ENCODE results near the gene FERMT1.

FERMT1 gene

GRCh38 chr20:6048391-6048790, 74.4 kb downstream of the FERMT1 start:
- ATAC-seq, result no peak
- TF ChIP-seq ISL1 (CRISPR knock-in tag; IDR thresholded peaks at IDR 0.05), result no peak
- no peak for TF ChIP-seq ESRRG (CRISPR knock-in tag; IDR thresholded peaks at IDR 0.05)
- TF ChIP-seq ZNF8 (CRISPR knock-in tag; IDR thresholded peaks at IDR 0.05), result no peak
- TF ChIP-seq PPARA (CRISPR knock-in tag; IDR thresholded peaks at IDR 0.05; ENCODE audit: borderline replicate concordance), result no peak
- TF ChIP-seq CSDC2 (CRISPR knock-in tag; IDR thresholded peaks at IDR 0.05), result no peak
- no peak for TF ChIP-seq ARNTL (CRISPR knock-in tag; IDR thresholded peaks at IDR 0.05; ENCODE audit: borderline replicate concordance, low read depth)
- TF ChIP-seq, protein P1, sequence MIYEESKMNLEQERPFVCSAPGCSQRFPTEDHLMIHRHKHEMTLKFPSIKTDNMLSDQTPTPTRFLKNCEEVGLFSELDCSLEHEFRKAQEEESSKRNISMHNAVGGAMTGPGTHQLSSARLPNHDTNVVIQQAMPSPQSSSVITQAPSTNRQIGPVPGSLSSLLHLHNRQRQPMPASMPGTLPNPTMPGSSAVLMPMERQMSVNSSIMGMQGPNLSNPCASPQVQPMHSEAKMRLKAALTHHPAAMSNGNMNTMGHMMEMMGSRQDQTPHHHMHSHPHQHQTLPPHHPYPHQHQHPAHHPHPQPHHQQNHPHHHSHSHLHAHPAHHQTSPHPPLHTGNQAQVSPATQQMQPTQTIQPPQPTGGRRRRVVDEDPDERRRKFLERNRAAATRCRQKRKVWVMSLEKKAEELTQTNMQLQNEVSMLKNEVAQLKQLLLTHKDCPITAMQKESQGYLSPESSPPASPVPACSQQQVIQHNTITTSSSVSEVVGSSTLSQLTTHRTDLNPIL (CRISPR knock-in tag; IDR thresholded peaks at IDR 0.05; ENCODE audit: low read depth), result no peak
- TF ChIP-seq, protein P2, sequence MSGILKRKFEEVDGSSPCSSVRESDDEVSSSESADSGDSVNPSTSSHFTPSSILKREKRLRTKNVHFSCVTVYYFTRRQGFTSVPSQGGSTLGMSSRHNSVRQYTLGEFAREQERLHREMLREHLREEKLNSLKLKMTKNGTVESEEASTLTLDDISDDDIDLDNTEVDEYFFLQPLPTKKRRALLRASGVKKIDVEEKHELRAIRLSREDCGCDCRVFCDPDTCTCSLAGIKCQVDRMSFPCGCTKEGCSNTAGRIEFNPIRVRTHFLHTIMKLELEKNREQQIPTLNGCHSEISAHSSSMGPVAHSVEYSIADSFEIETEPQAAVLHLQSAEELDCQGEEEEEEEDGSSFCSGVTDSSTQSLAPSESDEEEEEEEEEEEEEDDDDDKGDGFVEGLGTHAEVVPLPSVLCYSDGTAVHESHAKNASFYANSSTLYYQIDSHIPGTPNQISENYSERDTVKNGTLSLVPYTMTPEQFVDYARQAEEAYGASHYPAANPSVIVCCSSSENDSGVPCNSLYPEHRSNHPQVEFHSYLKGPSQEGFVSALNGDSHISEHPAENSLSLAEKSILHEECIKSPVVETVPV (CRISPR knock-in tag; IDR thresholded peaks at IDR 0.05), result no peak
- no peak for TF ChIP-seq ZFP30 (CRISPR knock-in tag; IDR thresholded peaks at IDR 0.05)
- no peak for TF ChIP-seq ZNF70 (CRISPR knock-in tag; IDR thresholded peaks at IDR 0.05)
- TF ChIP-seq BACH2 (CRISPR knock-in tag; IDR thresholded peaks at IDR 0.05; ENCODE audit: borderline replicate concordance), result no peak
- TF ChIP-seq TCF4 (CRISPR knock-in tag; IDR thresholded peaks at IDR 0.05; ENCODE audit: borderline replicate concordance), result no peak
- no peak for TF ChIP-seq OSR1 (CRISPR knock-in tag; IDR thresholded peaks at IDR 0.05)
- no peak for TF ChIP-seq TSHZ2 (CRISPR knock-in tag; IDR thresholded peaks at IDR 0.05)
- no peak for TF ChIP-seq GLIS3 (CRISPR knock-in tag; IDR thresholded peaks at IDR 0.05)
- TF ChIP-seq, protein P3, sequence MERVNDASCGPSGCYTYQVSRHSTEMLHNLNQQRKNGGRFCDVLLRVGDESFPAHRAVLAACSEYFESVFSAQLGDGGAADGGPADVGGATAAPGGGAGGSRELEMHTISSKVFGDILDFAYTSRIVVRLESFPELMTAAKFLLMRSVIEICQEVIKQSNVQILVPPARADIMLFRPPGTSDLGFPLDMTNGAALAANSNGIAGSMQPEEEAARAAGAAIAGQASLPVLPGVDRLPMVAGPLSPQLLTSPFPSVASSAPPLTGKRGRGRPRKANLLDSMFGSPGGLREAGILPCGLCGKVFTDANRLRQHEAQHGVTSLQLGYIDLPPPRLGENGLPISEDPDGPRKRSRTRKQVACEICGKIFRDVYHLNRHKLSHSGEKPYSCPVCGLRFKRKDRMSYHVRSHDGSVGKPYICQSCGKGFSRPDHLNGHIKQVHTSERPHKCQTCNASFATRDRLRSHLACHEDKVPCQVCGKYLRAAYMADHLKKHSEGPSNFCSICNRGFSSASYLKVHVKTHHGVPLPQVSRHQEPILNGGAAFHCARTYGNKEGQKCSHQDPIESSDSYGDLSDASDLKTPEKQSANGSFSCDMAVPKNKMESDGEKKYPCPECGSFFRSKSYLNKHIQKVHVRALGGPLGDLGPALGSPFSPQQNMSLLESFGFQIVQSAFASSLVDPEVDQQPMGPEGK (CRISPR knock-in tag; IDR thresholded peaks at IDR 0.05; ENCODE audit: borderline replicate concordance), result no peak
- TF ChIP-seq ZNF565 (CRISPR knock-in tag; conservative IDR thresholded peaks at IDR 0.05; ENCODE audit: low read depth), result no peak

DNA sequence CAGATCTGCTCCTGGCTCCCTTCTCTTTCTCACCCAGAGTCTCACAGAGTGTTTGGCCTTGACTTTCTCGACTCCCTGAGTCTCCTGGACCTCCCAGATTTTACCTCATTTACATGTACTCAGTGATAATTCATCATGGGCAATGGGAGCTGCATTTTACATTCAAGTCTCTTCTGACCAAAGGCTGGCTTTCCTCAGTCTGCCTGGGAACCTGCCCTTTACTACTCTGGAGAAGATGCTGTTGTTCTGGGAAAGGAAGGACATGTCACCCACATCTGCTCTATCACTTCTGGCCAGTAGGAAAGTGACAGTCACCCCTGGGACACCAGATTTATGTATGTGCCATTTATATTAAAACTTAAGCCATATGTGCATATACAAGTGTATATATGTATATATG, 76.4 kb downstream of the FERMT1 start:
- no peak for ATAC-seq
- TF ChIP-seq, protein P1 (CRISPR knock-in tag; IDR thresholded peaks at IDR 0.05; ENCODE audit: low read depth), result no peak

- TF ChIP-seq ZC3H10 (CRISPR knock-in tag; IDR thresholded peaks at IDR 0.05) (no peak), BACH2 (CRISPR knock-in tag; IDR thresholded peaks at IDR 0.05; ENCODE audit: borderline replicate concordance) (no peak), ISL1 (CRISPR knock-in tag; IDR thresholded peaks at IDR 0.05) (no peak), ARNTL (CRISPR knock-in tag; IDR thresholded peaks at IDR 0.05; ENCODE audit: borderline replicate concordance, low read depth) (no peak), ZNF565 (CRISPR knock-in tag; conservative IDR thresholded peaks at IDR 0.05; ENCODE audit: low read depth) (no peak), ZNF70 (CRISPR knock-in tag; IDR thresholded peaks at IDR 0.05) (no peak), POU6F1 (CRISPR knock-in tag; IDR thresholded peaks at IDR 0.05; ENCODE audit: borderline replicate concordance, low read depth) (no peak), RARB (CRISPR knock-in tag; IDR thresholded peaks at IDR 0.05) (no peak), CSDC2 (CRISPR knock-in tag; IDR thresholded peaks at IDR 0.05) (no peak), ZNF8 (CRISPR knock-in tag; IDR thresholded peaks at IDR 0.05) (no peak), GLIS3 (CRISPR knock-in tag; IDR thresholded peaks at IDR 0.05) (no peak), ZFP3 (CRISPR knock-in tag; IDR thresholded peaks at IDR 0.05) (no peak), TOX (CRISPR knock-in tag; IDR thresholded peaks at IDR 0.05; ENCODE audit: borderline replicate concordance) (no peak), ESRRG (CRISPR knock-in tag; IDR thresholded peaks at IDR 0.05) (no peak), PPARA (CRISPR knock-in tag; IDR thresholded peaks at IDR 0.05; ENCODE audit: borderline replicate concordance) (no peak)
- TF ChIP-seq, protein P1 (CRISPR knock-in tag; IDR thresholded peaks at IDR 0.05; ENCODE audit: low read depth), result no peak
- TF ChIP-seq, protein P3 (CRISPR knock-in tag; IDR thresholded peaks at IDR 0.05; ENCODE audit: borderline replicate concordance), result no peak
- no peak for ATAC-seq
Measured at GRCh38 chr20:6045566-6045965, 77.3 kb downstream of the FERMT1 start.

All from SK-N-SH treated with all-trans-retinoic acid at 6 μM for 48 hours (cell line).